Cardiac muscle cell (in vitro differentiated cells and primary cell): ENCODE results near the gene SHC3. TPM values are rescaled to one million over a fixed set of nuclear protein-coding genes. Genes with fewer than 3 reads are reported as not detected.

Experiments used
- DNase-seq, 2 donors: peaks; one replicate each; pipeline versions ENCODE4 v3.0.0 to v3.0.0-alpha.2; 2010 to 2017; ENCODE audit warnings: low read depth in 1 of 2, low spot score in 1 of 2
- H3K27ac ChIP-seq: fragments of 200-600 bp; sonication (generic); 2 replicates; pipeline ENCODE4 v1.5.1; 2016
- H3K27me3 ChIP-seq: fragments of 200-600 bp; sonication (generic); 2 replicates; pipeline ENCODE4 v1.6.0; 2016; ENCODE audit warnings: control low read depth
- H3K36me3 ChIP-seq: fragments of 200-600 bp; sonication (generic); 2 replicates; pipeline ENCODE4 v1.5.1; 2016; ENCODE audit warnings: control low read depth
- H3K4me1 ChIP-seq: fragments of 200-600 bp; sonication (generic); 2 replicates; pipeline ENCODE4 v1.8.1; 2017; ENCODE audit warnings: low read depth, mild to moderate bottlenecking, mixed run types
- H3K4me3 ChIP-seq: fragments of 200-600 bp; sonication (generic); 2 replicates; pipeline ENCODE4 v1.5.1; 2016; ENCODE audit warnings: mild to moderate bottlenecking
- H3K9me3 ChIP-seq: fragments of 200-600 bp; sonication (generic); 2 replicates; pipeline ENCODE4 v1.5.1; 2017; ENCODE audit warnings: low read depth, mild to moderate bottlenecking, control low read depth
- polyA plus RNA-seq: library from polyadenylated mRNA; unstranded; fragments of >200 nt; fragmentation: Nextera tagmentation; extraction: Ambion mirVana; gene quantifications from 2 replicates; pipeline ENCODE4 v1.2.1, GENCODE V29; 2016
- total RNA-seq: library from RNA; depleted of rRNA; stranded (reverse); fragments of >200 nt; gene quantifications from 2 replicates; pipeline ENCODE4 v1.2.3, GENCODE V29; 2016
- TF ChIP-seq, protein P1 (sequence below): IDR thresholded peaks from 2 replicates; pipeline ENCODE4 v1.5.1; 2012; ENCODE audit warnings: low read depth, mild to moderate bottlenecking, low read length

Gene SHC3
- total and polyA plus RNA-seq, 2 experiments from 2014 or later, result 0.27 to 0.34 TPM

DNA sequence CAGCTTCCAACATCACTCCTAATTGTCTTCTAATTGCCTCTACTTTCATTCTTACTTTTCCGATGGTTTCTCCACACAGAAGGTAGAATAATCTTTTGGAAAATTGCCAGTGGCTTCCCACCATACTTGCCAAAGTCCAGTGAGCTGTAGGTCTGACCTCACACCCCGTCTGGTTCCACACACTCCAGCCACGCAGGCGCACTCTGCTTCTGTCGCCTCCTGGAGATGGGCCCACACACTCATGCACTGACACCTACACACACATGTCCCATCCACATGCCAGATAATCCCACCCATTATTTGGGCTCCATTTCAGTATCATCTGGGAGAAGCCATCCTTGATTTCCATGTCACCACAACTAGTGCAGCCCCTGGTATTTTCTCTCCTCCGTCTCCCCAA, 12.7 kb downstream of the SHC3 start:
- H3K4me1 ChIP-seq, result no peaks in the 10 kb centered on the region

DNA sequence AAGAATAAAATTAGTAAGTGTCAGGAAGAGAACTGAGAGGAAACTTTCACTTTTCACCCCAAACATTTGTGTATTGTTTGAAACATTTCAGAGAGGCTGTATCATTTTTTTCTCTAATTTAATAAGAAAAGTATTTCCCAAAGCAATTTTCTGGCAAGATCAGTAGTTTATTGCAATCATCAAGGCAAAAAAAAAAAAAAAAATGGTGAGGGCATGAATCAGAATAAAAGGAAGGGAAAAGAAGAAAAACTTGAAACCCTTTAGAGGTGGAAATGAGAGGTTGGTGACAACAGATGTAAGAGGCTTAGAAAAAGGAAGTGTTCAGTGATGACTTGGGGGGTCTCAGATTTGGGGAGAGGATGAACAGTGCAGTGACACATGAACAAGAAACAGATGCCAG, 13.3 kb downstream of the SHC3 start:
- Histone ChIP-seq H3K4me3 (no peak overlapping the region), H3K4me1 (no peaks in the 10 kb centered on the region), H3K27me3 (no peaks in the 10 kb centered on the region), H3K27ac (no peak overlapping the region), H3K36me3 (no peaks in the 10 kb centered on the region), H3K9me3 (no peaks in the 10 kb centered on the region)
- DNase-seq, result no peak
- TF ChIP-seq, protein P1, sequence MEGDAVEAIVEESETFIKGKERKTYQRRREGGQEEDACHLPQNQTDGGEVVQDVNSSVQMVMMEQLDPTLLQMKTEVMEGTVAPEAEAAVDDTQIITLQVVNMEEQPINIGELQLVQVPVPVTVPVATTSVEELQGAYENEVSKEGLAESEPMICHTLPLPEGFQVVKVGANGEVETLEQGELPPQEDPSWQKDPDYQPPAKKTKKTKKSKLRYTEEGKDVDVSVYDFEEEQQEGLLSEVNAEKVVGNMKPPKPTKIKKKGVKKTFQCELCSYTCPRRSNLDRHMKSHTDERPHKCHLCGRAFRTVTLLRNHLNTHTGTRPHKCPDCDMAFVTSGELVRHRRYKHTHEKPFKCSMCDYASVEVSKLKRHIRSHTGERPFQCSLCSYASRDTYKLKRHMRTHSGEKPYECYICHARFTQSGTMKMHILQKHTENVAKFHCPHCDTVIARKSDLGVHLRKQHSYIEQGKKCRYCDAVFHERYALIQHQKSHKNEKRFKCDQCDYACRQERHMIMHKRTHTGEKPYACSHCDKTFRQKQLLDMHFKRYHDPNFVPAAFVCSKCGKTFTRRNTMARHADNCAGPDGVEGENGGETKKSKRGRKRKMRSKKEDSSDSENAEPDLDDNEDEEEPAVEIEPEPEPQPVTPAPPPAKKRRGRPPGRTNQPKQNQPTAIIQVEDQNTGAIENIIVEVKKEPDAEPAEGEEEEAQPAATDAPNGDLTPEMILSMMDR, result no peak

More for the DNA sequence above, 12.7 kb downstream of the SHC3 start:
- Histone ChIP-seq H3K4me3 (no peak overlapping the region), H3K27me3 (no peaks in the 10 kb centered on the region), H3K9me3 (no peaks in the 10 kb centered on the region), H3K27ac (no peak overlapping the region), H3K36me3 (no peaks in the 10 kb centered on the region)
- TF ChIP-seq, protein P1, result no peak
- no peak for DNase-seq

DNA sequence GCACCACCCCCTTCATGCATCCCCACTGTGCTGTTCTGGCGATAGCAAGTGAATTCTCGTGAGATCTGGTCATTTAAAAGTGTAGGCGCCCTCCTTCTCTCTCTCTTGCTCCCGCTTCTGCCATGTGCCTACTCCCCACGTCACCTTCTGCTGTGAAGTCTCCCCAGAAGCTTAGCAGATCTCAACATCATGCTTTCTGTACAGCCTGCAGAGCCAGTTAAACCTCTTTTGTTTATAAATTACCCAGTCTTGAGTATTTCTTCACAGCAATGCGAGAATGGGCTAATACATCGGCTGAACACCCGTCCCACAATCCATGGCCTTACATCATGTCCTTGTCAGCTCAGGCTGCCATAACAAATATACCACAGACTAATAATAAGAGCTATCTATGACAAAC, 17.4 kb downstream of the SHC3 start:
- Histone ChIP-seq H3K4me3 (no peak overlapping the region), H3K27ac (no peak overlapping the region), H3K27me3 (no peaks in the 10 kb centered on the region), H3K36me3 (no peaks in the 10 kb centered on the region), H3K9me3 (no peaks in the 10 kb centered on the region), H3K4me1 (no peaks in the 10 kb centered on the region)
- TF ChIP-seq, protein P1, result no peak
- no peak for DNase-seq

DNA sequence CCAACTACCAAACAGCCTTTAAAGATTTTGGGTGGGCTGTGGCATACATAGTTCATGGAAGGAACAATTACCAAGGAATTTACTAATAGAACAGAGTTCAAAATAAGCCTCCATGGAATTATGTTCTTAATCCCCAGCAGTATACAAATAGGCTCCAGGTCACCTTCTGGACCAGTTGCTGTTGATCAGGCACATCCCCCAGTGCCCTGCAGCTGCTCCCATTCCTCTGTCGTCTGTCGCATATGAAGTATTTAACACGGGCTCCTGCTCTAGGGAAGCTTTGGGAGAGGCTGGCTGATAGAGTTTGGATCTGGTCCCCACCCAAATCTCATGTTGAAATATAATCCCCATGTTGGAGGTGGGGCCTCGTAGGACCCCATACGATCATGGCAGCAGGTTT, 17.8 kb downstream of the SHC3 start:
- no peaks in the 10 kb centered on the region for H3K27me3 ChIP-seq
- H3K4me3 ChIP-seq, result no peak overlapping the region
- H3K27ac ChIP-seq, result no peak overlapping the region
- TF ChIP-seq, protein P1, result no peak
- DNase-seq, result no peak
- no peaks in the 10 kb centered on the region for H3K36me3 ChIP-seq
- H3K4me1 ChIP-seq, result no peaks in the 10 kb centered on the region
- H3K9me3 ChIP-seq, result no peaks in the 10 kb centered on the region

DNA sequence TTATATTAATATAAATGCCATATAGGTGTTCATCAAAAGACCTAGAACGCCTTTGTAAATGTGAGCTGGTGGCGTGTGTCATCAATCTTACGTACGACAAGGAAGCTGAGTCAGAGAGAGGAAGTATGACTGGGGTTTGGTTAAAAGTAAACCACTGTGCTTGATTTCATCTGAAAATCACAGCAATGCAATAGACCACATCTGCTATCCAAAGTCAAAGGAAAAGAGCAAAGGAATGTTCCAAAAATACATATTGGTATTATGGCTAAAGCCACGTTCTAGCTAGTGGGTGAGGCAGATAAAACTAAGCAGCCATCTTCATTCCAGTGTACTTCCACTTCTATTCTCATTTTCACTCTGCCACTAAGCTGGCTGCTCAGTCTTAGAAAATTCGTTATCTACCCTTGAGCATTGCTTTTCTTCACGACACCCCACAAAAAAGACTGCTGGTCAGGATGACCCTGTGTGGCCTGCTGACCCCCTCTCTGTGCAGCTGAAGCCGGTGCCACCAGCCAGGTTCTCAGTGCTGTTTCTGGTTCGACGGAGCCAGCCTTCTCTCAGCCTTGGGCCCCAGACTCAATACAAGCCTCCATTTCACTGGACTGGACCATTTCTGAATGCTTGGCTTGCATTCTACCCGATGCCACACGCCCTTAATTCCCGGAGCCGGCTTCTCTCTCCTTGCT, 23.8 kb downstream of the SHC3 start:
- H3K4me3 ChIP-seq, result no peak overlapping the region
- DNase-seq, result peak in 1 of 2 donors; percentile 83
- H3K4me1 ChIP-seq, result no peaks in the 10 kb centered on the region
- H3K27ac ChIP-seq, result no peak overlapping the region
- TF ChIP-seq, protein P1, result no peak
- no peaks in the 10 kb centered on the region for H3K27me3 ChIP-seq
- no peaks in the 10 kb centered on the region for H3K36me3 ChIP-seq
- H3K9me3 ChIP-seq, result no peaks in the 10 kb centered on the region

DNA sequence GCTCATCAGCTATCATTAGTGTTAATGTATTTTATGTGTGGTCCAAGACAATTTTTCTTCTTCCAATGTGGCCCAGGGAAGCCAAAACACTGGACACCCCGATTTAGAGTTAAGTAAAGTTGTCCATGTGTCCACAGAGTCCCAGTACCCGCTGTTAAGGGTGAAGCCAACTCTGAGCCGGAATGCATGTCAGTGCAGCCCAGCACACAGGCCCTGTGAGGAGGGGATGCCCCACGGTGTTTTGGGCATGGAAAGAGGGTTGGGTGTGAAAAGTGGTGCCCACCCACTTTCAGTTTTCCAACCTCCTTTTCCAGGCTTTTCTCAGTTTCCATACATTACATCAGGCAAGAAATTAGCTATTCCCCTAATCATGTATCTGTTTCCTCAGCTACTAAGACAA, 24.4 kb downstream of the SHC3 start:
- Histone ChIP-seq H3K4me1 (no peaks in the 10 kb centered on the region), H3K27ac (no peak overlapping the region), H3K4me3 (no peak overlapping the region), H3K27me3 (no peaks in the 10 kb centered on the region), H3K36me3 (no peaks in the 10 kb centered on the region), H3K9me3 (no peaks in the 10 kb centered on the region)
- peak in 1 of 2 donors; percentile 15 for DNase-seq
- TF ChIP-seq, protein P1, result no peak
